Measurements from ENCODE around the gene LPCAT3.
A peak's percentile ranks its signal among the peaks of the same experiment; 100 is the strongest.
"Not testable (repeated sequence)": the region's sequence is repeated elsewhere in the genome, so short reads cannot be mapped to it uniquely, and the experiment has no call there.

The LPCAT3 gene

DNA sequence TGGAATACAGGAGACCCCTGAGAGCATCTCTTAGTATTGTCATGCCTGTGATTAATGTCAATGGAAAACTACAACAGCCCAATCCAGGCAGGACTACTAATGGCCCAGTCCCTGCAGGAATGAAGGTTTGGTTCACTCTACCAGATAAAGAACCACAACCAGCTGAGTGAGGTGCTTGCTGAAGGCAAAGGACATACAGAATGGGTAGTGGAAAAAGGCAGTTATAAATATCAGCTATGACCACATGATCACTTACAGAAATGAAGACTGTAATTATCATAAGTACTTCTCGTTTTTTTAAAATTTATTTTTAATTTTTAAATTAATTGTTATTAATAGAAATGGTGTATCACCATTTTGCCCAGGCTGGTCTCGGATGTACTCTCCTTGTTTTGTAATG, 17.2 kb upstream of the LPCAT3 start:
- DNase-seq = no peak

DNA sequence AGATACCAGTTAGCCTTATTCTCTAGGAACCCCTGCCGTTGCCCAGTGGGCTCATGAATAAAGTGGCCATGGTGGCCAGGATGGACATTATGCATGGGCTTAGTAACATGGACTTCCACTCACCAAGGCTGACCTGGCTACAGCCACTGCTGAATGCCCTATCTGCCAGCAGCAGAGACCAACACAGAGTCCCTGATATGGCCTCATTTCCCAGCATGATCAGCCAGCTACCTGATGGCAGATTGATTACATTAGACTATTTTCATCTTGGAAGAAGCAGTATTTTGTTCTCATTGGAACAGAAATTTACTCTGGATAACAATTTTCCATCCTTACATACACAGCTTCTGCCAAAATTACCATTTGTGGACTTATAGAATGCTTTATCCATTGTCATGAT, 16.2 kb upstream of the LPCAT3 start:
- no peak for DNase-seq

DNA sequence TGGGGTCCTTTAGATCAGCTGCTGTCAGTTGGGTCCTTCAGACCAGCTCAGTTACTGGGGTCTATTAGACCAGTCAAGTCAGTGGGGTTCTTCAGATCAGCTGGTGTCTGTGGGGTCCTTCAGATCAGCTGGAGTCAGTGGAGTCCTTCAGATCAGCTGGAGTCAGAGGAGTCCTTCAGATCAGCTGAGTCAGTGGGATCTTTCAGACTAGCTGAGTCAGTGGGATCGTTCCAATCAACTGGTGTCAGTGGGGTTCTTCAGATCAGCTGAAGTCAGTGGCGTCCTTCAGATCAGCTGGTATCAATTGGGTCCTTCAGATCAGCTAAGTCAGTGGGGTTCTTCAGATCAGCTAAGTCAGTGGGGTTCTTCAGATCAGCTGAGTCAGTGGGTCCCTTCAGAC, 14.7 kb upstream of the LPCAT3 start:
- DNase-seq = no peak

DNA sequence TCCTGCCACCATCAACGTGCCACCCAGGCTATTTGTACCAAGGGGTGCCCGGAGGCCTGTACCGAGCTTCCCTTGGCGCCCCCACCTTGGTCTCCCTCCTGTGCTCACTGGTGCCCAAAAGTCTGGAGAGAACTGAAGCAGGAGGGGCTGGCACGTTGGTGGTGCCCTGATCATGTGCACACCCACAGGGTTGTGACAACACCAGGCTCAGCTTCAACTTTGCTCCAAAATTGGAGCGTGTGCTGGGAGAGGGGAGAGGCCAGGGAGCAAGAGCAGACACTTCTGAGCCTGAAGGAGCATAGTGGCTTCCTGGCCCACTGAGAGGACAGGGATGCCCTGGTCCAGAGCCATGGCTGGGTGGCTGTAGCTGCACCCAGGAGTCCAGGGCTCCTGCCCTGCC, 13.0 kb upstream of the LPCAT3 start:
- DNase-seq = no peak

DNA sequence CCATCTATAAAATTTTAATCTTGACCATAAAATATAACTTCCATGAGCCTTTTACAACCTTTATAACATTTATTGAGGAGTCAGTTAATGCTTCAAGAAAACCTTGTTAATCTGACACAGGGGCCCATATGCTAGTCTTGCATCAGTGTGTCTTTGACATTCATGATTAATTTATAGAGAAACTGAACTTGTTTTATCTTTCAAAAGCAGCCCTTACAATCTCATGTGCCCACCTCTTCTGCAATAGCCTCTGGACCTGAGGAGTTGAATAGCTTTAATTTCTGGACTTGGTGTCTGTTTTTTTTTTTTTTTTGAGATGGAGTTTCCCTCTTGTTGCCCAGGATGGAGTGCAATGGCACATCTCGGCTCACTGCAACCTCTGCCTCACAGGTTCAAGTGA, 8.6 kb upstream of the LPCAT3 start:
- DNase-seq = no peak

DNA sequence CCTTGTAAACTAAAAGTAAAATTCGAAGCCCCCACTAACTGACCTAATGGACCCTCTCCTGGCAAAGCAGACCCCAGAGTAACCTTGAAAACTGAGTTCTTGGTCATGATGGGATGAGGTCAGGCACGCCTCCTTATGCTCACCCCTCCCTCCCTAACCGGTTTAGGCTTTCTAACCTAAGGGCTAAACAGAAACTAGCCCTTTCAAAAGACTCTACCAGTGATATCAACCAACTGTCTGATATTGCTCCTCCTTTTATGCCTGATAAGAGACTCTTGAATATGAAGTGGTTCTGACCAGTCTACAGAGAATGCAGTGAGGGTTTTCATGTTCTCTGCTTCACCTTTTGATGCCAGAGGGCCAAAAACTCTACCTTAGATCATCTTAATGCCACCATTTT, 4.8 kb upstream of the LPCAT3 start:
- DNase-seq = no peak

DNA sequence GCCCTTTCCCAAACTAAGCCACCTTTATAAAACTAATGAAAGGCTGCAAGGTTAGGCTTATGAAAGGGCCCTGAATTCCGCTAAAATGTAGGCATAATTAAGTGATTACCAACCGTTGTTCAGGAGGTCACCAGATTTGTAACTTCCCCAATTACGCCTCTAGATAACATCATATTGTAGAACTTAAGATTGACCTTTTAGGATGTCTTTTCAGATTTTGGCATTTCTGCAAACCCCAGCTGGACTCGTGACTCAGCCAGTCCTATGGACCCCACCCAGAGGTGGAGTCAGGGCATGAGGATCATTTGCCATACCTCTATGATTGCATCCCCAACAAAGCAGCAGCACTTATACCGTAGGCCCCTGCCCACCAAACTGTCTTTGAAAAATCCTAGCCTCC, 3.7 kb upstream of the LPCAT3 start:
- DNase-seq = no peak

DNA sequence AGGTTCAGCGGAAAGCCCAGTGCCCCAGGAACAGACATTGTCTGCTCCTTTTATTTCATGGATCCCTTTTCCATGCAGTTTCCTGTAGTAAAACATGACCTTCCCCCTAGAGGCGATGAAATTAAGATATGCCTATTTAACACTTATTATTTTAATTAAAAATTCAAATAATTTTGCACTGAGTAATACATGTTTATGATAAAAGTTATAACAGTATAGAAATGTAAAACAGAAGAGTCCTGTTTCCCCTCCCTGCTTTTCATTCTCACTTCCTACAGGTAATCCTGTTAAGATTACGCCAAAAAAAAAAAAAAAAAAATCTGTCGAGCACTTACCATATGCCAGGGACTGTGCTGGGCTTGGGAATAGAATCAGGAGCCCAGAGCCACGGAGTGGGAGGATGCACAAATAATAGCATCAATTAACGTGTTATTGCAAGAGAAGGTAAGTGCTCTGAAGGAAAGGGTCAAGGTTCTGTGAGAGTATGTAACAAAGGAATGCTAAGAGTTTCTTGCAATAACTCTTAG, 830 bp upstream of the LPCAT3 start:
- no peak for DNase-seq

DNA sequence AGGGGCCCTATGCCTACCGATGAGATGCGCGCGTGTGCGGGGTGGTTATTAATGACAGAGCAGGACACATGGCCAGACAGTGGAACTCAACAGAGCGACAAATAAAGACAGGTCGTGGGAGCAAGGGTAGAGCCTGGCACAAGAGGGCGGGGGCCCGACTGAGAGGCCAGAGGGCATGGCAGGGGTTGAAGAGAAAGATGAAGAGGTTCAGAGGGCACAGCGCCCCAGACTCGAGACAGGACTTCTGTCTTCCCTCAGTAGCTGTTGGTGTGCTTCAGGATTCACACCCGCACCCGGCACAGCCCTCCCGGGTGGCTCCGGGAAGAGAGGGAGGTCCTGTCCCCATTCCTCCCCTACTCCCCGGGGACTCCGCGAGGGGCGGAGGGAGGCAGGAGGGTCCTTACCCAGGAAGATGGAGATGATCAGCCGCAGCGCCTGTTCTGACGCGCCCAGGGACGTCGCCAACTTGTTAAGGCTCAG, 366 bp downstream of the LPCAT3 start:
- no peak for DNase-seq

DNA sequence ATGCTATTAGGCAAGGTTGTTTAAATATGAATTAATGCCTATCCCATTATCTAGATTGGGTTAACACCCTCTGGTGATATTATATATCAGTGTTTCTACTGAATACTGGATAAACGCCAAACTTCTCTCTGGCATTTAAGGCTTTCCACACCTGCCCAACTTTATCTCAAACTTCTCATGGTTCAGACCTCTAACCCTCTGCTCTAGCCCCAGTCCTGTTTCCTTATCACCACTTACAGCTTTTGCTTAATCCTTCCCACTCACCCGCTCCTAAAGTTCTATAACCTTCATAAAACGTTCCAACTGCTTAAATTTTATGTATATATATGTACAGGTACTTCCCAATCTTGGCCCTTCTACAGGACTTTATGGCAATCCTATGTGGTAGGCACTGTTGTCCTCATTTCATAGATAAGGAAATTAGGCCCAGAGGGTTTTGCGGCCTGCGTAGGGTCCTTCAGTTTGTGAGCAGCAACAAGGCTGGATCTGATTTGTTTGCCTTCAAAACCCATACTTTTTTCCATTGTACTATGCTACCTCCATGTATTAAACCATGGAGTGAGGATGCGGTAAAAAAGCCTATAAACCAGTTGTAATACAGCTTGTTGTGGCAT, 1.2 kb downstream of the LPCAT3 start:
- DNase-seq = no peak

DNA sequence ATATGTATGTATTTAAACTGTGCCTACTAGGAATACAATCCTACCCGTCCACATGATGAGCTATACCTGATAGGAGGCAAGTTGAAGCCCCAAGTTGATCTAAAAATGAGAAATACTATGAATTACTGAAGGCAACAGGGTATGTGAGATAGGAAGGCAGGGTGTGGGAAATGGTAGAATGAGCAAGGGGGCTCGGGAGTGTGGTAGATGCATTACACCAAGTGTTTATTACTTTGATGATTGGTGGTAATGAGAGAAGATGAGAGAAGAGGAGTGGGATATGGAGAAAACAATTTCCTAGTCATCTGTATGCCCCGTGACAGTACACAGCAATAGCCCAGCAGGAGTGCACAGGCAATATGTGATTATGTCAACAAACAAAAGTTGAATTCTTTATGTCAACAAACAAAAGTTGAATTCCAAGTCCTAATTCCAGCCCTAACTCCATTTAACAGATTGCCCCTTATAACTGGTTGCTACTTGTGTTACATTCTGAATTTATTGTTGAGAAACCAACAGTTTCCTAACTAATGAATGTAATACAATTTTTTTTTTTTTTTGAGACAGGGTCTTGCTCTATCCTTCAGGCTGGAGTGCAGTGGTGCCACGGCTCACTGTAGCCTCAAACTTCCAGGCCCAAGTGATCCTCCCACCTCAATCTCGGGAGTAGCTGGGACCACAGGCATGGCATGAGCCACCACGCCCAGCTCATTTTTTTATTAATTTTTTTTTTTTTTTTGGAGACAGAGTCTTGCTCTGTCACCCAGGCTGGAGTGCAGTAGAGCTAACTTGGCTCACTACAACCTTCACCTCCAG, 2.5 kb downstream of the LPCAT3 start:
- no peak for DNase-seq

DNA sequence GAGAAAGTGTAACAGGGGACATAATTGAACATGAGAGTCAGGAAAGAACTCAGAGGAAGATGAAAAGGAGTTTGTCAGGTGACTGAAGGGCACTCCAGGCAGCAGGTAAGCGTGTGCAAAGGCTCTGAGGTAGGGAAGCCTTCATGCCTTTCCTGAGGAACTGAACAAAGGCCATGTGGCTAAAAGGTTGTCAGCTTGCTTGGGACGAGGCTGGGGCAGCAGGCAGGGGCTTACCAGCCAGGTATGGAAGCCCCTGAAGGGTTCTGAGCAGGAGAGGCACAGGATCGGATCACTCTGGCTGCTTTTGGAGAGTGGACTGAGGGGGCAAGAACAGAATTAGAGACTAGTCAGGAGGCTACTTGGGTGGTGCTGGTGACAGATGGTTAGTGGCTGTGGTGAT, 5.2 kb downstream of the LPCAT3 start:
- no peak for DNase-seq

DNA sequence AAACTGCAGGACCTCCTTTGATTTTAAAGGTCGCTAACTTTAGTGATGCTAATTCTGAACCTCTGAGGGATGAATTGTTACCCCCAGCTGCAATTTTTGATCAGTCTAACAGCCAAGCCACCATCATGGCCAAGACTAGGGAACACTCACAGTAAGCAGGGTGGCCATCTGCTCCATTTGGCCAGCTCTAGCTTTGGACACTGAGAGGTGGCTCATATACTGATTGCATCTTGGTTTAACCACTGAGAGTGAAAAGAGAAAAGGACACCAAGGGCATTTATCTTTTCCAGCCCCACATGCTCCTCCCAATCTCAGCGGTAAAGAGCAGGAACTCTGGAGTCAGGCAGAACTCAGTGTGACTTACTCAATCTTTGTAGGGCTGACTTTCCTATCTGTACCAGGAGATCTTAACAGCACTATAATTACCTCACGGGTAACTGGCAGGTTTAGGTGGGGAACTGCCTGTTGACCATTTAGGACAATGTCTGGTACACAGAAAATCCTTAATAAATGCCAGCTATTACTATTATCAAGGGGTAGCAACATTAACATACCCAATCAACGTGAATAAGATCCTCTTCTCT, 6.2 kb downstream of the LPCAT3 start:
- no peak for DNase-seq

DNA sequence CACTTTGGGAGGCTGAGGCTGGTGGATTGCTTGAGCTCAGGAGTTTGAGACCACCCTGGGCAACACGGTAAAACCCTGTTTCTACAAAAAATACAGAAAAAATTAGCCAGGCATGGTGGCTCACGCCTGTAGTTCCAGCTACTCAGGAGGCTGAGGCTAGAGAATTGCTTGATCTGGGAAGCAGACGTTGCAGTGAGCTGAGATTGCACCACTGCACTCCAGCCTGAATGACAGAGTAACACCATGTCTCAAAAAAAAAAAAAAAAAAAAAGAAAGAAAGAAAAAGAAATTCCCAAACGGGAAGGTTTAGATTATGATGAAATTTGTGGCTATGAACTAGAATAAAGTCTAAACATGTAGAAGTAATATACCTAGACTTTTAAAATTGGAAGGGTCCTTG, 6.9 kb downstream of the LPCAT3 start:
- DNase-seq = not testable (repeated sequence)

DNA sequence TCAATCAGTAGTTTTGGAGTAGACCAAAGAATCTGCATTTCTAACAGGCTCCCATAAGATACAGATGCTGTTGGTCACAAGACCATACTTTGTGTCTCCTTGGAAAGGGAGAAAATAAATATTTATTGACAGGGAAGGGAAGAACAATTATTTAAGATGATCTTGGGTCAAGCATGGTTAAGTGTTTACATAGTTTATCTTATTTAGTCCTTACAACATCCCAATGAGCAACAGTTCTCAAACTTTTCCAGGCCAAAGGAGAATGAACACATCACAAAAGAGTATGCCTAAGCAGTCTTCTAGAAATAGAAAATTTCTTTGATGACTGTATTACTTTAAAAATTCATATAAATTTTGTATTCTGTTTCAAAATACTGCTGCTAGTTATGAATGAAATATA, 8.8 kb downstream of the LPCAT3 start:
- no peak for DNase-seq

DNA sequence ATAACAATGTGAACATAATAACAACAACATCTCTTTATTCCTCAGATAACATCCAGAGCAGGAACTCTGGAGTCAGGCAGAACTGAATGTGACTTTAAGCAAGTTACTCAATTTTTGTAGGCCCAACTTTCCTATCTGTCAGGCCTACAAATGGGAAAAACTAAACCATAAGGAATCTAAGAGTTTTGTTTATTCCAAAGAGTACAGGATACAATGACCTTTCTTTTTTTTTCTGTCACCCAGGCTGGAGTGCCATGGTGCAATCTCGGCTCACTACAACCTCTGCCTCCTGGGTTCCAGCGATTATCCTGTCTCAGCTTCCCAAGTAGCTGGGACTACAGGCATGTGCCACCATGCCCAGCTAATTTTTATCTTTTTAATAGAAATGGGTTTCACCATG, 9.4 kb downstream of the LPCAT3 start:
- no peak for DNase-seq

DNA sequence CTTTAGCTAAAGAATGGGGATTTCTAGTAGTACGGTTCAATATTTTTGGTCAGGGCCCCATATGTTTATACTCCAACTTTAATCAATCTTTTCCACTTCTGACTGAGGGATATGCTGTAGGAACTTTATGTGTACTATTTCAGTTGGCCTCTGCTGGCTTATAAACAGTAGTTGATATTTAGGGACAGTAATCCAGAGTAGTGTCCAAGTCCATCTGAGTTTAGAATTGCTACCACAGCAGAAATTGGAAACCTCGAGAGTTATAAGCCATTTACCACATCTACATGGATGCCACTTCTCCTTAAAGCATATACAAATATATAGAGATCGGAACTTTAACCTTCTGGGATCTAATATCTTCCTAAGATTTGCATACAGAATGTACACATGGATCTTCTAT, 11.6 kb downstream of the LPCAT3 start:
- no peak for DNase-seq

DNA sequence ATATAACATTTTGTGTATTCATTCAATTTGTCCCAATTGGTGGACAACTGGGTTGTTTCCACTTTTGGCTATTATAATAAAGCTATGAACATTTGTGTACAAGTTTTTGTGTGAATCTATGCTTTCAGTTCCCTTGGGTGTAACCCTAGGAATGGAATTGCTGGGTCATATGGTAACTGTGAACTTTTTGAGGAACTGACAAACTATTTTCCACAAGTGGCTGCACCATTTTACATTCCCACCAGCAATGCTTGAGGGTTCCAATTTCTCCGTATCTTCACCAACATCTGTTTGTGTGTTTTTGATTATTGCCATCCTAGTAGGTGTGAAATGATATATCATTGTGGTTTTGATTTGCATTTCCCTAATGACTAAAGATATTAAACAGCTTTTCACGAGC, 13.0 kb downstream of the LPCAT3 start:
- DNase-seq = no peak

DNA sequence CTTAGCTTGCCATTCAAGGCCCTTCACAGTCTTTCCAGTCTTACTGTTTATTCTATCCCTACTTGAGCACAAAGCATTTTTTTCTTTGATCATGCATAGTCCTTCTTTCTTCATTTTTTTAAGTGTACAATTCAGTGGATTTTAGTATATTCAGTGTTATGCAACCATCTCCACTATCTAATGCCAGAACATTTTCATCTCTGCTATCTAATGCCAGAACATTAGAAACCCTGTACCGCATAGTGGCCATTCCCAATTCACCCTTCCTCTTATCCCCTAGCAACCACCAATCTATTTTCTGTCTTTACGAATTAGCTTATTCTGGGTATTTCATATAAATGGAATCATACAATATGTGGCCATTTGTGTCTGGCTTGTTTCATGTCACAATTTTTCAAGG, 13.4 kb downstream of the LPCAT3 start:
- no peak for DNase-seq

DNA sequence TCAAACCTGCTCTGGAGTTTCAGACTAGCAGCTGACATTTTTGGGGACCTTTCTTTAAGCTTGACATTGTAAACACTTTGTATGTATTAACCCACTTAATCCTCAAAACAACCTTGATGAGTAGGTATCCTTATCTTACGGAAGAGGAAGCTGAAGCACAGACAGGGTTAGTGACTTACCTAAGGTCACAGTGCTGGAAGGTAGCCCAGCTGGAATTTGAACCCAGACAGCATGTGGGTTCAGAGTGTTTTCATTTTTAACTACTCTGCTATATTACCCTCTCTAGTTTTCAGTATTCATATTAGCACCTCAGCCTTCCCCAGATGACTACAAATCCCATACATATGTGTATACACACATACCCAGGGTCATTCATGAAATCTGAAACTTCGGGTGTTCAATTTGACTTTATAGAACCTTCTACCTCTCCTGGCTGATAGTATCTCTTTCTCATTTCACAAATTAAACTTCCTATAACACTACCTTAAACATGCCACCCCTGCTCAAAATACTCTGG, 13.9 kb downstream of the LPCAT3 start:
- DNase-seq = no peak

DNA sequence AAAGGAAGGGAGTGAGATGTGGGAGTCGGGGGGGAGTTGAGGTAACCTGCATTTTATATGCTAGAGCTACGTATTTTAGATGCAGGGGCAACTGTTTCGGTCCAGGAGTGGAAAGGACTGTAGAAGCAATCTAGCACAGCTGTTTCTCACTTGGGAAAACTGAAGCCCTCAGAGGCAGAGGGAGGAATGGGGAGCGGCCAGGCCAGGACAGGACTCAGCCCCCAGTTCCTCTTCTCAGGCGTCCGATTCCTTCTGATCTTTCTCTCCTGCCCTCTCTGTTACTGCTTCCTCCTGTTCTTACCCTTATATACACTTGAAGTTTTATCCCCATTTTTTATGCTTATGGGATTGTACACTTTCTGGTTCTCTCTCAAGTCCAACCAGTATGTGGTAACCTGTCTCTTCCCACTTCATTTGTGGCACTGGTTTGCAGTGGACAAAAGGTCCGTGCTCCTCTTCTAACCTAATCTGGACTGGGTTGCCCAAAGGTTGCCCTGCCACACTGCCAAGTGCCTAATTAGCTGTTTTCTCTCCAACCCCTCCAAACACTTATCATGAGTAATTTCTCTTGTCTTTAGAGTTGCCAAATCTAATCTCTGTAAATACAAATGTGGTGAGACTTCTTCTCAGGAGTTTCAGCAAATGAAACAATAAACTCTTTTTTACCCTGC, 16.2 kb downstream of the LPCAT3 start:
- DNase-seq = no peak

DNA sequence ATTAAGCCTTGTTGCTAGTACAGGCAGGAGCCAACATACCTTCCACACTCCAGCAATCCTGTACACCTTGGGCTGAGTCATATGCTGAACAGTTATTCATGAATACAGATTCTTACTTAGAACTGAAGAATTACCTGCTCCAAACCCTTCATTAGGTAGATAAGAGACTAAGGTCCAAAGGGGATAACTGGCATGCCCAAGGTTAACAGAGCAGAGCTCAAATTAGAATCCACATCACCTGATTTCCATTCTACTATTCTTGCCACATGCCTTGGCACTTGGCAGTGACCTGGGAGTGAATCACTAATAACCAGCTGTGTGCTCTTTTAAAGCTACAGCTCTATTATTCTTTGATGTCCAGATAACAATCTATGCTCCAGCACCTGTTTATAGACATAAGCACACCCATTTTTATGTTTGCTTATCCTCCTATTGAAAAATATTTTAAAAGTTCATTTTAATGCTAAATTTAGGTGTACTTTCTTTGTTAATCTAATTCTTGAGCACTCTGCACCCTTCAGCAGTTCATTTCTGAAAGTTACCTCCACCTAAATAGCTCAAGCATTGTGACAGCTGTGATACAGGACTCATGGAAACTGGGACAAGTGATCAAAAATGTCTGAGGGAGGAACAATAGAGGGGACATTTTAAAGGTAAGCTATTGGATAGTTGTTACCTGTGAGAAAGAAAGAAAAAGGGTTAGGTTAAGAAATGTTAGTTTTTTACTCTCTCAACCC, 19.4 kb downstream of the LPCAT3 start:
- DNase-seq = peak; percentile 34

DNA sequence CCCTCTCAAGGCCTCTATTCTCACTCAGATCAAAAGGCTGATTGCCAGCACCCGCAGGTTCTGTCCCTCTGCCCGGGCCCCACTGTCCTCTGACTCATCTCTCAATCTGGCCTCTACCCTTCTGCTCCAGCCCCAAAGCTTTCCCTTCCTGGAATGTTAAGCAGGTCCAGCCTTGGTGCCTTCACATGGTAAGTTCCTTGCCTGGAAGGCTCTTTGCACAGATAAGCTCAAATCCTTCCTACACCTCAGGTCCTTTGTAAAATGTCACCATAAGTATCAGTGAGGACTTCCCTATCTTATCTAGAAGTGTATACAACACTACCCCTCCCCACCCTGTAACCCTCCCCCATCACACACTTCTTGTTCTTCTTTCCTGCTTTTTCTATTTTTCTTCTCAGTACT, 22.2 kb downstream of the LPCAT3 start:
- DNase-seq = no peak
